Measurements from ENCODE around the gene ODC1. TPM values are rescaled to one million over a fixed set of nuclear protein-coding genes. Genes with fewer than 3 reads are reported as not detected.
"Not testable (repeated sequence)": the region's sequence is repeated elsewhere in the genome, so short reads cannot be mapped to it uniquely, and the experiment has no call there.

The ODC1 gene
- total RNA-seq, result 100 to 1,000 TPM; 581 to 619 (median 602) TPM

- peak; percentile 83 to 87 for ATAC-seq
- H3K4me3 Mint-ChIP-seq, result peak within 1 kb of the TSS; percentile 97
- no peaks in the 10 kb centered on the region for H3K9me3 Mint-ChIP-seq
- peak; percentile 99 for DNase-seq
- H3K4me1 Mint-ChIP-seq (ENCODE audit: low read depth), result peaks cover 42% of the 10 kb centered on the region
- H3K27me3 Mint-ChIP-seq (ENCODE audit: low read depth), result no peaks in the 10 kb centered on the region
- H3K36me3 Mint-ChIP-seq (ENCODE audit: insufficient read depth), result peaks cover 27% of the 10 kb centered on the region
Observed at GRCh38 chr2:10447895-10448575, at the start of gene ODC1. Gene ODC1 (minus strand): TSS chr2:10448327. CDS start chr2:10445032, 3,295 bp downstream.

GRCh38 chr2:10497797-10498251 is 49.7 kb upstream of the ODC1 start:
- Mint-ChIP-seq H3K36me3 (ENCODE audit: insufficient read depth) (no peaks in the 10 kb centered on the region), H3K27me3 (ENCODE audit: low read depth) (peaks cover 15% of the 10 kb centered on the region), H3K9me3 (no peaks in the 10 kb centered on the region), H3K4me1 (ENCODE audit: low read depth) (peaks cover 23% of the 10 kb centered on the region), H3K4me3 (no peak overlapping the region)
- ATAC-seq (peak; percentile 49 to 56), DNase-seq (peak; percentile 63)

- H3K36me3 Mint-ChIP-seq (ENCODE audit: insufficient read depth), result no peaks in the 10 kb centered on the region
- peaks cover 9% of the 10 kb centered on the region for H3K27me3 Mint-ChIP-seq (ENCODE audit: low read depth)
- no peak overlapping the region for H3K4me3 Mint-ChIP-seq
- peaks cover 4% of the 10 kb centered on the region for H3K9me3 Mint-ChIP-seq
- DNase-seq (no peak), ATAC-seq (no peak)
- peaks cover 23% of the 10 kb centered on the region for H3K4me1 Mint-ChIP-seq (ENCODE audit: low read depth)
Observed at GRCh38 chr2:10495988-10496313, 47.8 kb upstream of the ODC1 start.

- DNase-seq, result no peak
- no peaks in the 10 kb centered on the region for H3K36me3 Mint-ChIP-seq (ENCODE audit: insufficient read depth)
- H3K4me1 Mint-ChIP-seq (ENCODE audit: low read depth), result peaks cover 23% of the 10 kb centered on the region
- peaks cover 4% of the 10 kb centered on the region for H3K9me3 Mint-ChIP-seq
- ATAC-seq, result no peak
- H3K4me3 Mint-ChIP-seq, result no peak overlapping the region
- peaks cover 9% of the 10 kb centered on the region for H3K27me3 Mint-ChIP-seq (ENCODE audit: low read depth)
Observed at GRCh38 chr2:10495311-10495987, 47.3 kb upstream of the ODC1 start.

- H3K9me3 Mint-ChIP-seq, result peaks cover 4% of the 10 kb centered on the region
- H3K27me3 Mint-ChIP-seq (ENCODE audit: low read depth), result peaks cover 9% of the 10 kb centered on the region
- no peaks in the 10 kb centered on the region for H3K36me3 Mint-ChIP-seq (ENCODE audit: insufficient read depth)
- no peak for DNase-seq
- no peak for ATAC-seq
- no peak overlapping the region for H3K4me3 Mint-ChIP-seq
- peaks cover 23% of the 10 kb centered on the region for H3K4me1 Mint-ChIP-seq (ENCODE audit: low read depth)
Observed at GRCh38 chr2:10494351-10495066, 46.4 kb upstream of the ODC1 start.

- Mint-ChIP-seq H3K4me1 (ENCODE audit: low read depth) (peaks cover 23% of the 10 kb centered on the region), H3K36me3 (ENCODE audit: insufficient read depth) (no peaks in the 10 kb centered on the region), H3K27me3 (ENCODE audit: low read depth) (peaks cover 9% of the 10 kb centered on the region), H3K9me3 (peaks cover 4% of the 10 kb centered on the region), H3K4me3 (no peak overlapping the region)
- DNase-seq (peak; percentile 74), ATAC-seq (peak; percentile 95 to 96)
Observed at GRCh38 chr2:10493634-10494281, 45.6 kb upstream of the ODC1 start.

- Mint-ChIP-seq H3K4me3 (no peak overlapping the region), H3K36me3 (ENCODE audit: insufficient read depth) (no peaks in the 10 kb centered on the region), H3K27me3 (ENCODE audit: low read depth) (peaks cover 9% of the 10 kb centered on the region), H3K4me1 (ENCODE audit: low read depth) (peaks cover 22% of the 10 kb centered on the region), H3K9me3 (peaks cover 4% of the 10 kb centered on the region)
- ATAC-seq, result no peak
- no peak for DNase-seq
Observed at GRCh38 chr2:10493075-10493633, 45.0 kb upstream of the ODC1 start.

GRCh38 chr2:10490806-10491291 is 42.7 kb upstream of the ODC1 start:
- Mint-ChIP-seq H3K36me3 (ENCODE audit: insufficient read depth) (no peaks in the 10 kb centered on the region), H3K4me3 (no peak overlapping the region), H3K4me1 (ENCODE audit: low read depth) (peaks cover 22% of the 10 kb centered on the region), H3K27me3 (ENCODE audit: low read depth) (peaks cover 6% of the 10 kb centered on the region), H3K9me3 (peaks cover 4% of the 10 kb centered on the region)
- DNase-seq (no peak), ATAC-seq (no peak)

GRCh38 chr2:10489842-10490555 is 41.9 kb upstream of the ODC1 start:
- Mint-ChIP-seq H3K27me3 (ENCODE audit: low read depth) (peaks cover 6% of the 10 kb centered on the region), H3K4me1 (ENCODE audit: low read depth) (peaks cover 21% of the 10 kb centered on the region), H3K4me3 (no peak overlapping the region), H3K9me3 (peaks cover 4% of the 10 kb centered on the region), H3K36me3 (ENCODE audit: insufficient read depth) (no peaks in the 10 kb centered on the region)
- no peak for DNase-seq
- ATAC-seq, result no peak

- H3K36me3 Mint-ChIP-seq (ENCODE audit: insufficient read depth); ATAC-seq; H3K4me1 Mint-ChIP-seq (ENCODE audit: low read depth): not testable (repeated sequence)
Observed at GRCh38 chr2:10488142-10488541, 40.0 kb upstream of the ODC1 start.

GRCh38 chr2:10487741-10488104 is 39.6 kb upstream of the ODC1 start:
- not testable (repeated sequence) for H3K27me3 Mint-ChIP-seq (ENCODE audit: low read depth); H3K9me3 Mint-ChIP-seq; H3K36me3 Mint-ChIP-seq (ENCODE audit: insufficient read depth); H3K4me1 Mint-ChIP-seq (ENCODE audit: low read depth); DNase-seq; ATAC-seq; H3K4me3 Mint-ChIP-seq

More at GRCh38 chr2:10488142-10488541, 40.0 kb upstream of the ODC1 start:
- not testable (repeated sequence) for H3K9me3 Mint-ChIP-seq; DNase-seq; H3K27me3 Mint-ChIP-seq (ENCODE audit: low read depth); H3K4me3 Mint-ChIP-seq

- Mint-ChIP-seq H3K27me3 (ENCODE audit: low read depth) (peaks cover 7% of the 10 kb centered on the region), H3K4me3 (no peak overlapping the region), H3K4me1 (ENCODE audit: low read depth) (peaks cover 6% of the 10 kb centered on the region), H3K9me3 (peaks cover 4% of the 10 kb centered on the region), H3K36me3 (ENCODE audit: insufficient read depth) (no peaks in the 10 kb centered on the region)
- ATAC-seq (no peak), DNase-seq (no peak)
Observed at GRCh38 chr2:10487081-10487740, 39.1 kb upstream of the ODC1 start.

GRCh38 chr2:10486601-10487079 is 38.5 kb upstream of the ODC1 start:
- Mint-ChIP-seq H3K36me3 (ENCODE audit: insufficient read depth) (no peaks in the 10 kb centered on the region), H3K4me3 (no peak overlapping the region), H3K4me1 (ENCODE audit: low read depth) (peaks cover 6% of the 10 kb centered on the region), H3K9me3 (peaks cover 4% of the 10 kb centered on the region), H3K27me3 (ENCODE audit: low read depth) (peaks cover 7% of the 10 kb centered on the region)
- ATAC-seq (no peak), DNase-seq (no peak)
